ENCODE results near the gene NAV2.

The NAV2 gene

DNA sequence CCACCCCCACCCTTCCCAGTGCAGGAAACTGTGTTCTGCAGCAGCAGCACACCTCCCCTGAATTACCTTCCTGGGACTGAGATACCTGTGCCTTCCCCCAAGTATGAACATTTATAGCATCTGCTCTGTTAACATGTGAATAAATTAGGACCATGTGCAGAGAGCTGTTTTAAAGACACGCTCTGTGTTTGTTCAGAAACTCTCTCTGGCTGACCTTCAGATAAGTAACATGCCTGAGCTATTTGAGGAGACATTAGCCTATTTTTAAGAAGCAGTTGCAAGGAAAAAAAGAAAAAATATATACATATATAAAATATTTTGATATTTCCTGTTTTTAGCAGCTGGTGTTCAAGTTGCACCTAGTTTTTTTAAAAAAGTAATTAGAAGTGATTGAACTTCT lies 5.4 kb downstream of the NAV2 start:
- no peak for DNase-seq (ENCODE audit: low read depth)
- TF ChIP-seq, protein P1, sequence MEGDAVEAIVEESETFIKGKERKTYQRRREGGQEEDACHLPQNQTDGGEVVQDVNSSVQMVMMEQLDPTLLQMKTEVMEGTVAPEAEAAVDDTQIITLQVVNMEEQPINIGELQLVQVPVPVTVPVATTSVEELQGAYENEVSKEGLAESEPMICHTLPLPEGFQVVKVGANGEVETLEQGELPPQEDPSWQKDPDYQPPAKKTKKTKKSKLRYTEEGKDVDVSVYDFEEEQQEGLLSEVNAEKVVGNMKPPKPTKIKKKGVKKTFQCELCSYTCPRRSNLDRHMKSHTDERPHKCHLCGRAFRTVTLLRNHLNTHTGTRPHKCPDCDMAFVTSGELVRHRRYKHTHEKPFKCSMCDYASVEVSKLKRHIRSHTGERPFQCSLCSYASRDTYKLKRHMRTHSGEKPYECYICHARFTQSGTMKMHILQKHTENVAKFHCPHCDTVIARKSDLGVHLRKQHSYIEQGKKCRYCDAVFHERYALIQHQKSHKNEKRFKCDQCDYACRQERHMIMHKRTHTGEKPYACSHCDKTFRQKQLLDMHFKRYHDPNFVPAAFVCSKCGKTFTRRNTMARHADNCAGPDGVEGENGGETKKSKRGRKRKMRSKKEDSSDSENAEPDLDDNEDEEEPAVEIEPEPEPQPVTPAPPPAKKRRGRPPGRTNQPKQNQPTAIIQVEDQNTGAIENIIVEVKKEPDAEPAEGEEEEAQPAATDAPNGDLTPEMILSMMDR (IDR thresholded peaks at IDR 0.05; ENCODE audit: low read depth, low read length, missing control alignments) = no peak
- H3K4me3 ChIP-seq (ENCODE audit: low read depth, low read length) = no peak overlapping the region

DNA sequence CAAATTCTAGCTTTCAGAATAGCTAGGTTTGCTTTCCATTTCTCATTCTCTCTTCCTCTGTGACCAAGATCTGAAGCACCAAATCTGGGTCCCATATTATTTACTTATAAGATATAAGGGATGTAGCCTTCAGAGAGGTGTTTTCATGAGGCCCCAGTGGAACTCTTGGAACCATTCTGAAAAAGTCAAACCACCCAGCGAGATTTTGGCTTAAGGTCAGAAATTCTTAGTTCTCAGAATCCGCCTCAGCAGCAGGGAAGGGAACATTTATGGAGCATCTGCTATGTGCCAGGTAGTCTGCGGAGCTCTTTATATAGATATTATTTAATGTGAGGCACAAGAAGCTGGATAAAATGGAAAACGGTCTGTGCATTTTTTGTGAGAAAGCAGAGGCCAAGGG lies 6.3 kb downstream of the NAV2 start:
- no peak overlapping the region for H3K4me3 ChIP-seq (ENCODE audit: low read depth, low read length)
- DNase-seq (ENCODE audit: low read depth) = no peak
- TF ChIP-seq, protein P1 (IDR thresholded peaks at IDR 0.05; ENCODE audit: low read depth, low read length, missing control alignments) = no peak

DNA sequence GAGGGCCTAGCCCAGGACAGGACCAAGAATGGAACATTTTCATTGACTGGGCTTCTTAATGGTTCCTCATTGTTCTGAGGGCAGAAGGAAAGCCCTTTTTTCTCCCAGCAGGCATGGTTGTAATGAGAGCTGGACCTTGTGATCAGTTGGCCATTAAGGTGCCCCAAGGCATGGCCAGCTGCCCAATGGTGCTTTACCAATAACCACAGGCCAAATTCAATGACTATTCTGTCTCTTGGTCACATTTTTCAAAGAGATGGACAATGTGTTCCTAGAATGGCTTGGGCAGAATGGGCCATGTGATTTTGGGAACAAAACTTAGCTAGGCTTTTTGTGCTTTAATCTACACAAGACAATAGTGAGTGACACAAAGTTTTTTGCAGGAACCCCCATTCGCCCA lies 7.3 kb downstream of the NAV2 start:
- DNase-seq (ENCODE audit: low read depth) = no peak
- TF ChIP-seq, protein P1 (IDR thresholded peaks at IDR 0.05; ENCODE audit: low read depth, low read length, missing control alignments) = no peak
- no peak overlapping the region for H3K4me3 ChIP-seq (ENCODE audit: low read depth, low read length)

DNA sequence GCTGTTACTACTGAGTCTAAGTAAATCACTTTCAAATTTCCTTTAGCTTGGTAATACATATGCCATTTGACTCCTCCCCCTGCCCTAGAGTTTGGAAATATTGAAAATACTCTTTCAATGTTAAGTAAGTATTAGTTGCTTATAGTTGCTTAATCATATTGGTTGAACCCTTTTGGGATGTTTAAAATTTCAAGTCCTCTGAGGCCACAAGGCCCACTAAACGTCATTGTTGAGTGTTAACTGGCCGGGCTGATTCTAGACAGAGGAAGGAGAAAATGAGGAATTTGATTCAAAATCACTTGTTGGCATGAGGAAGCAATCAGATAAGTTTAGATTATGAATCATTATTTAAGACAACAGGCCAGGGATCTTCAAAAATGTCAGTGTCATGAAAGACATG lies 8.5 kb downstream of the NAV2 start:
- TF ChIP-seq, protein P1 (IDR thresholded peaks at IDR 0.05; ENCODE audit: low read depth, low read length, missing control alignments) = no peak
- no peak for DNase-seq (ENCODE audit: low read depth)
- no peak overlapping the region for H3K4me3 ChIP-seq (ENCODE audit: low read depth, low read length)

DNA sequence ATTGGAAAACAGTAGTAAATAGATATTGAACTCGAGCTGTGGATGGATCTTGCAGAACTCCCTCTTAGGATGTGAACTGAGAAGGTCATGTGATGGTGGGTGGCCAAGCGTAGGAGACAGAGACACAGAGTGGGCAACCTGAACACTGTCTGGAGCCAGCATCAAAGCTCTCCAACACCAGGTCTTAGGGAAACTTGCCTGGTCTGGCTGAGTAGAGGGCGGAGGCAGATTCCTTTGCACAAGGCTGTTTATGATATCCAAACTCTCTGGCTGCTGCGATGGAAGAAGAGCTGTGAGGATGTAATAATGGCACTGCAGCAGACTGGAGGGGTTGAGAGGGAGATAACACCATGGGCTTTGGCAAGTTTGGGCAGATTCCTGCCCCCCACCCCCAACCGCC lies 10.1 kb downstream of the NAV2 start:
- H3K4me3 ChIP-seq (ENCODE audit: low read depth, low read length) = no peak overlapping the region
- DNase-seq (ENCODE audit: low read depth) = no peak
- TF ChIP-seq, protein P1 (IDR thresholded peaks at IDR 0.05; ENCODE audit: low read depth, low read length, missing control alignments) = no peak

DNA sequence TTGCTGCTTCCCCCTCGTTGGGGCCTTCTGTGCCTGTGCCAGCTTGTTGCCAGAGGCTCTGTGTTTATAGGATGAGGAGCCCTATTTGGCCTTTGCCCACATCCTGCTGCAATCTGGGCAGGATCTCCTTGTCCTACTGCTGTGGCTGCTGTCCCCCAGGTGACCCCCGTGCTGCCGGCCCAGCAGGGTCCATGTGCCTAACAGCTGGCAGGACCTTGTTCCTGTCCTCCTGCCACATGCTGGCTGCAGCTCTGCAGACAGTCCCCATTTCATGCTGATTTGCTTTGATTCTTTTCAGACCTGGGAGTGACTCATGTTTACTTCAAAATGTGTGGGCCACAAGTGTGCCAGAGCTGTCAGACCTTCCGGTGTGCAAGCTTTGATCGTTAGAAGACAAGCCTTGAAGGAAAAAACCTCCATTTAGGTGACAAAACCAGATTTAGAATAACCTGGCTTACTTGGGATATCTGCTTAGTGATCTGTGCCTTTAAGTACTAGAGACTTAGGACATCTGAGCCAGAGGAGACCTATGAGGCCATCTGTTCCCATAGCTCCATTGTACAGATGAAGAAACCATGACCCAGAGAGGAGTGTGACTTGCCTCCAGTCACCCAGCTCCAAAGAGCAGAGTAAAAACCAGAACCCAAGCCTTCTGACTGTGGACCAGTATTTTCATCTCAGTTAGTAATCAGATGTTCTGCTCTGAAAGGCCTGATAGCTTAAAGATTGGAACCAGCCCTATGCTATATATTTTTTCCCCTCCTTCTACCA lies 11.1 kb downstream of the NAV2 start:
- DNase-seq (ENCODE audit: low read depth) = no peak
- TF ChIP-seq, protein P1 (IDR thresholded peaks at IDR 0.05; ENCODE audit: low read depth, low read length, missing control alignments) = no peak
- H3K4me3 ChIP-seq (ENCODE audit: low read depth, low read length) = no peak overlapping the region

DNA sequence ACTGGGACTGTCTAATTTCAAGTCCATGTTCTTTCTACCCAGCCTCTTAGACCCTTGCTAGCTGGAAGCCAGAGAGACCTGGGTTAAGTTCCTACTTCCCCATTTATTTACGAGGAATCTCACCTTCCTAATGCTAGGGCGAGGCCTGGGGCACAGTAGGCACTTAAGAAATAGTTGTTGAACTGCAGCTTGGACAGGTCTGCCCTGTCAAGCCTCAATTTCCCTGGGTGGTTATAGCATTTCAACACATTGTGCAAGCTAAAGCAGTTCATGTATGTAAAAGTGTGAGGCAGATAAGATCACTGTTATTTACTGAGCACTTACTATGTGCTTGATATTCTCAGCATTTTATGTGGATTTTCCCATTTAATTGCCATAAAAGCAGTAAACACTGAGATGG lies 12.1 kb downstream of the NAV2 start:
- TF ChIP-seq, protein P1 (IDR thresholded peaks at IDR 0.05; ENCODE audit: low read depth, low read length, missing control alignments) = no peak
- no peak for DNase-seq (ENCODE audit: low read depth)
- no peak overlapping the region for H3K4me3 ChIP-seq (ENCODE audit: low read depth, low read length)
